ENCODE measurements around the gene EML5. TPM values are rescaled to one million over a fixed set of nuclear protein-coding genes. Genes with fewer than 3 reads are reported as not detected.

Gene EML5
- total RNA-seq, 4 donors from 2014 or later, result 0.82 to 1.6 (median 1.3) TPM

GRCh38 chr14:88590173-88590572, 202.6 kb downstream of the EML5 start:
- no peaks in the 10 kb centered on the region for H3K9me3 ChIP-seq
- no peak for DNase-seq
- WGBS, 2 donors, result 72 to 75% methylated on average over 4 of the region's 4 CpGs
- H3K27ac ChIP-seq, result no peak overlapping the region
- no peak overlapping the region for H3K4me3 ChIP-seq
- no peaks in the 10 kb centered on the region for H3K27me3 ChIP-seq
- TF ChIP-seq POLR2A (IDR thresholded peaks at IDR 0.05), result no peak
- TF ChIP-seq CTCF (IDR thresholded peaks at IDR 0.05), result no peak
- peaks cover 0 to 5% (median 0%) of the 10 kb centered on the region in 3 donors for H3K4me1 ChIP-seq
- intact Hi-C loops (cut with DNase I), result no loop called here
- peaks cover 0 to 100% (median 6%) of the 10 kb centered on the region in 3 donors for H3K36me3 ChIP-seq

GRCh38 chr14:88588081-88588480, 204.7 kb downstream of the EML5 start:
- TF ChIP-seq CTCF (IDR thresholded peaks at IDR 0.05) (no peak), POLR2A (IDR thresholded peaks at IDR 0.05) (no peak)
- 91 to 98% methylated on average over 5 of the region's 5 CpGs for WGBS, 2 donors
- Histone ChIP-seq H3K27me3 (no peaks in the 10 kb centered on the region), H3K9me3 (no peaks in the 10 kb centered on the region), H3K4me3 (no peak overlapping the region), H3K4me1 (peaks cover 0 to 5% (median 0%) of the 10 kb centered on the region in 3 donors), H3K36me3 (peaks cover 0 to 100% (median 6%) of the 10 kb centered on the region in 3 donors), H3K27ac (no peak overlapping the region)
- intact Hi-C loops (cut with DNase I), result no loop called here
- no peak for DNase-seq

GRCh38 chr14:88584451-88584850, 208.3 kb downstream of the EML5 start:
- intact Hi-C loops (cut with DNase I), result no loop called here
- Histone ChIP-seq H3K27ac (no peak overlapping the region), H3K4me3 (no peak overlapping the region), H3K27me3 (no peaks in the 10 kb centered on the region), H3K4me1 (no peaks in the 10 kb centered on the region), H3K36me3 (peaks cover 0 to 100% (median 20%) of the 10 kb centered on the region in 3 donors), H3K9me3 (no peaks in the 10 kb centered on the region)
- no peak for DNase-seq
- TF ChIP-seq POLR2A (IDR thresholded peaks at IDR 0.05), result no peak
- TF ChIP-seq CTCF (IDR thresholded peaks at IDR 0.05), result no peak
- 92 to 94% methylated on average over 3 of the region's 3 CpGs for WGBS, 2 donors

GRCh38 chr14:88576222-88576621, 216.5 kb downstream of the EML5 start:
- no peak for TF ChIP-seq CTCF (IDR thresholded peaks at IDR 0.05)
- no peak for TF ChIP-seq POLR2A (IDR thresholded peaks at IDR 0.05)
- H3K9me3 ChIP-seq, result no peaks in the 10 kb centered on the region
- no peak for DNase-seq
- H3K36me3 ChIP-seq, result peaks cover 33 to 100% (median 61%) of the 10 kb centered on the region in 3 donors
- 91 to 92% methylated on average over 5 of the region's 5 CpGs for WGBS, 2 donors
- no peaks in the 10 kb centered on the region for H3K4me1 ChIP-seq
- H3K27ac ChIP-seq, result no peak overlapping the region
- intact Hi-C loops (cut with DNase I), result no loop called here
- no peaks in the 10 kb centered on the region for H3K27me3 ChIP-seq
- no peak overlapping the region for H3K4me3 ChIP-seq

GRCh38 chr14:88572117-88572516, 220.6 kb downstream of the EML5 start:
- H3K36me3 ChIP-seq, result peaks cover 31 to 95% (median 58%) of the 10 kb centered on the region in 3 donors

More at GRCh38 chr14:88572117-88572516, 220.6 kb downstream of the EML5 start:
- Histone ChIP-seq H3K9me3 (no peaks in the 10 kb centered on the region), H3K27me3 (no peaks in the 10 kb centered on the region), H3K4me3 (no peak overlapping the region), H3K4me1 (no peaks in the 10 kb centered on the region), H3K27ac (no peak overlapping the region)
- TF ChIP-seq POLR2A (IDR thresholded peaks at IDR 0.05) (no peak), CTCF (IDR thresholded peaks at IDR 0.05) (no peak)
- intact Hi-C loops (cut with DNase I), result no loop called here
- DNase-seq, result no peak
- 97 to 98% methylated on average over 4 of the region's 4 CpGs for WGBS, 2 donors
